ENCODE data around the gene CCDC9. TPM values are rescaled to one million over a fixed set of nuclear protein-coding genes. Genes with fewer than 3 reads are reported as not detected.

The CCDC9 gene
- total RNA-seq, 1 donor from 2014 or later = 3.4 TPM

DNA sequence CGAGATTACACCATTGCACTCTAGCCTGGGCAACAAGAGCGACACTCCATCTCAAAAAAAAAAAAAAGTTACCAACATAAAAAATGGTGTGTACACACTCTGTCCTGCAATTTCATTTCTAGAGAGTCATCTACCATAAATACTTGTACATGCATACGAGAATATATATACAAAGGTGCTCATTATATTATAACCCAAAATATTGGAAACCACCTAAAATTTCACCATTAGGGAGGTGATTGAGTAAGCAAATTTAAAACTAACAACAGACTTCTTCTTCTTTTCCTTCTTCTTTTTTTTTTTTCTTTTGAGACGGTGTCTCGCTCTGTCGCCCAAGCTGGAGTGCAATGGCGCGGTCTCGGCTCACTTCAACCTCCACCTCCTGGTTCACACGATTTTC is 45.9 kb downstream of the CCDC9 start:
- H3K9me3 Mint-ChIP-seq = no peaks in the 10 kb centered on the region
- no peak overlapping the region for H3K4me3 Mint-ChIP-seq
- H3K4me3 ChIP-seq = no peak overlapping the region
- H3K36me3 Mint-ChIP-seq = peaks cover 3% of the 10 kb centered on the region
- peaks cover 5% of the 10 kb centered on the region for H3K4me1 Mint-ChIP-seq
- no peak overlapping the region for H3K4me2 ChIP-seq
- no peaks in the 10 kb centered on the region for H3K79me2 ChIP-seq (ENCODE audit: low read depth)
- no peak overlapping the region for H2AFZ ChIP-seq (replicated peaks)
- H3K27ac Mint-ChIP-seq = no peak overlapping the region
- H3F3A ChIP-seq (ENCODE audit: low read depth) = no peaks in the 10 kb centered on the region
- H3K27ac ChIP-seq = no peak overlapping the region
- DNase-seq (ENCODE audit: low spot score) = no peak
- H3K36me3 ChIP-seq = no peaks in the 10 kb centered on the region
- H3K27me3 Mint-ChIP-seq (ENCODE audit: insufficient read depth, low read depth) = peaks cover 12% of the 10 kb centered on the region
- H4K20me1 ChIP-seq (ENCODE audit: low read depth) = no peaks in the 10 kb centered on the region
- H3K27me3 ChIP-seq = peaks cover 6% of the 10 kb centered on the region
- H3K9ac ChIP-seq = no peak overlapping the region
- TF ChIP-seq EZH2phosphoT487 (IDR thresholded peaks at IDR 0.05) (no peak), EZH2 (IDR thresholded peaks at IDR 0.05) (no peak)
- TF ChIP-seq, protein P1, sequence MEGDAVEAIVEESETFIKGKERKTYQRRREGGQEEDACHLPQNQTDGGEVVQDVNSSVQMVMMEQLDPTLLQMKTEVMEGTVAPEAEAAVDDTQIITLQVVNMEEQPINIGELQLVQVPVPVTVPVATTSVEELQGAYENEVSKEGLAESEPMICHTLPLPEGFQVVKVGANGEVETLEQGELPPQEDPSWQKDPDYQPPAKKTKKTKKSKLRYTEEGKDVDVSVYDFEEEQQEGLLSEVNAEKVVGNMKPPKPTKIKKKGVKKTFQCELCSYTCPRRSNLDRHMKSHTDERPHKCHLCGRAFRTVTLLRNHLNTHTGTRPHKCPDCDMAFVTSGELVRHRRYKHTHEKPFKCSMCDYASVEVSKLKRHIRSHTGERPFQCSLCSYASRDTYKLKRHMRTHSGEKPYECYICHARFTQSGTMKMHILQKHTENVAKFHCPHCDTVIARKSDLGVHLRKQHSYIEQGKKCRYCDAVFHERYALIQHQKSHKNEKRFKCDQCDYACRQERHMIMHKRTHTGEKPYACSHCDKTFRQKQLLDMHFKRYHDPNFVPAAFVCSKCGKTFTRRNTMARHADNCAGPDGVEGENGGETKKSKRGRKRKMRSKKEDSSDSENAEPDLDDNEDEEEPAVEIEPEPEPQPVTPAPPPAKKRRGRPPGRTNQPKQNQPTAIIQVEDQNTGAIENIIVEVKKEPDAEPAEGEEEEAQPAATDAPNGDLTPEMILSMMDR (IDR thresholded peaks at IDR 0.05) = no peak
- no peaks in the 10 kb centered on the region for H3K9me3 ChIP-seq (ENCODE audit: low read depth)
- H3K4me1 ChIP-seq = no peaks in the 10 kb centered on the region

DNA sequence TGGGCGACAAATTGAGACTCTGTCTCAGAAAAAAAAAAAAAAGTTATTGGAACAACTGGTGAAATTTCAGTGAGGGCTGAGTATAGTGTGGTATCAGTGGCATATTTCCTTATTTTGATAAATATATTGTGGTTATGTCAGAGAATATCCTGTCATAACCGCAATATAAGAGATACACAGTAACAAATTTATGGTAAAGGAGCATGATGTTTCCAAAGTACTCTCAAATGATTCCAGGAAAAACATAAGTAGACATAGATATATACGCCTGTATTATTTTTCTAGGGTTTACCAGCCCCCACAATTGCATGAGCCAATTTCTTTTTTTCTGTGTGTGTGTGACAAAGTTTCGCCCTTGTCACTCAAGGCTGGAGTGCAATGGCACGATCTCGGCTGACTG is 47.6 kb downstream of the CCDC9 start:
- no peak for DNase-seq (ENCODE audit: low spot score)
- Histone ChIP-seq H3K4me3 (no peak overlapping the region), H3K27ac (no peak overlapping the region), H3K4me2 (no peak overlapping the region), H3K36me3 (no peaks in the 10 kb centered on the region), H3K79me2 (ENCODE audit: low read depth) (no peaks in the 10 kb centered on the region), H3K9me3 (ENCODE audit: low read depth) (no peaks in the 10 kb centered on the region), H3K4me1 (no peaks in the 10 kb centered on the region), H3K27me3 (peaks cover 6% of the 10 kb centered on the region), H2AFZ (replicated peaks) (no peak overlapping the region), H4K20me1 (ENCODE audit: low read depth) (no peaks in the 10 kb centered on the region), H3K9ac (no peak overlapping the region), H3F3A (ENCODE audit: low read depth) (no peaks in the 10 kb centered on the region)
- no peaks in the 10 kb centered on the region for H3K9me3 Mint-ChIP-seq
- H3K36me3 Mint-ChIP-seq = peaks cover 3% of the 10 kb centered on the region
- TF ChIP-seq EZH2phosphoT487 (IDR thresholded peaks at IDR 0.05) (no peak), EZH2 (IDR thresholded peaks at IDR 0.05) (no peak)
- TF ChIP-seq, protein P1 (IDR thresholded peaks at IDR 0.05) = no peak
- H3K27me3 Mint-ChIP-seq (ENCODE audit: insufficient read depth, low read depth) = peaks cover 12% of the 10 kb centered on the region
- no peak overlapping the region for H3K4me3 Mint-ChIP-seq
- H3K27ac Mint-ChIP-seq = no peak overlapping the region
- peaks cover 5% of the 10 kb centered on the region for H3K4me1 Mint-ChIP-seq

DNA sequence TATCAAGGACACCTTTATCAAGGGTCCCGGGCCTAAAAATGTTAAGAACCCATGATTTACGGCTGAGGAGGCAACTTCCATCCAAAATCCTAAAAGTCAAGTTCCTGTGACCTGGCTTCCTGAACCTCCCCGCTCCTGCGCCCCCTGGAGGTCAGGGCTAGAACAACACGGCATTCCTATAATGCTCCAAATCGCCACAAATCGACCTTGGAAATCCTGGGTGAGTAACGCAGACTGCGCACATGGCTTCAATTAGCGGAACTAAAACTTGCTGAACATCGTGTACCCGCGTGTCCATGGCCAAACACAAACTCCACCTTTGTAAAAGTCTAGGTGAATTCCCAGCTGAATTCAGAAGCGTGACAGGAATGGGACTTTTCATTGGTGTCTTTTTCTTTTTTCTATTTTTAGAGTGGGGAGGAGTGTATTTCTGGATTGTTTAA is 49.0 kb downstream of the CCDC9 start:
- TF ChIP-seq EZH2phosphoT487 (IDR thresholded peaks at IDR 0.05) = no peak
- TF ChIP-seq, protein P1 (IDR thresholded peaks at IDR 0.05) = peak; percentile 99
- TF ChIP-seq EZH2 (IDR thresholded peaks at IDR 0.05) = no peak
- peaks cover 5% of the 10 kb centered on the region for H3K4me1 Mint-ChIP-seq
- Histone ChIP-seq H2AFZ (replicated peaks) (no peak overlapping the region), H3K27me3 (peaks cover 6% of the 10 kb centered on the region), H3K79me2 (ENCODE audit: low read depth) (no peaks in the 10 kb centered on the region), H3K4me2 (no peak overlapping the region), H3K9ac (no peak overlapping the region), H3F3A (ENCODE audit: low read depth) (no peaks in the 10 kb centered on the region), H3K27ac (no peak overlapping the region), H3K4me1 (no peaks in the 10 kb centered on the region), H3K4me3 (no peak overlapping the region), H3K36me3 (no peaks in the 10 kb centered on the region), H3K9me3 (ENCODE audit: low read depth) (no peaks in the 10 kb centered on the region), H4K20me1 (ENCODE audit: low read depth) (no peaks in the 10 kb centered on the region)
- peak; percentile 74 for DNase-seq (ENCODE audit: low spot score)
- H3K27me3 Mint-ChIP-seq (ENCODE audit: insufficient read depth, low read depth) = peaks cover 12% of the 10 kb centered on the region
- peak overlapping the region; percentile 41 for H3K4me3 Mint-ChIP-seq
- H3K27ac Mint-ChIP-seq = no peak overlapping the region
- peaks cover 3% of the 10 kb centered on the region for H3K36me3 Mint-ChIP-seq
- H3K9me3 Mint-ChIP-seq = no peaks in the 10 kb centered on the region

Measured in neural progenitor cell (in vitro differentiated cells).